DMS53 treated with DMSO at 0.1 percent for 48 hours (cell line): ENCODE measurements around the gene NCKAP5.
"Not testable (repeated sequence)": the region's sequence is repeated elsewhere in the genome, so short reads cannot be mapped to it uniquely, and the experiment has no call there.

Experiments
- DNase-seq: peaks from one replicate; lab custom pipeline; 2025; ENCODE audit not compliant: unreplicated experiment; lab: John Stamatoyannopoulos, UW

Gene NCKAP5

GRCh38 chr2:133231264-133231663 is 337.0 kb downstream of the NCKAP5 start:
- DNase-seq: no peak

DNA sequence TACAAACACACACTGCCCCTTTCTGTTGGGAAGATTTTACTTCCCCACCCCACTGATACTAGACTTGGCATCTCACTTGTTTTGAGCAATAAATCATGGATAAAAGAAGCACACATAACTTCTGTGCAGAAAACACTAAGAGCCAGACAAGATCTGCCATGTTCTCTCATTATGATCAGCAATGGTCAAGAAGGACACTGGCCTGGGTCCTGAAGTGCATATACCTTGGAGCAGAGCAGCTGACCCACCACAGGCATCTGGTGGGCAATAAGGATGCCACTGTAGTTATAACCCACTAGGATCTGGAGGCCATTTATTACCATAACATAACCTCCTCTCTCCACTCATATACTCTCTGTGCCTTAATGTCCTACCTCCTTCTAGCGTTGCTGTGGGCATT is 338.3 kb downstream of the NCKAP5 start:
- no peak for DNase-seq

GRCh38 chr2:133223226-133223625 is 345.0 kb downstream of the NCKAP5 start:
- no peak for DNase-seq

- no peak for DNase-seq
These were observed 346.9 kb downstream of the NCKAP5 start for GRCh38 chr2:133221398-133221797.

DNA sequence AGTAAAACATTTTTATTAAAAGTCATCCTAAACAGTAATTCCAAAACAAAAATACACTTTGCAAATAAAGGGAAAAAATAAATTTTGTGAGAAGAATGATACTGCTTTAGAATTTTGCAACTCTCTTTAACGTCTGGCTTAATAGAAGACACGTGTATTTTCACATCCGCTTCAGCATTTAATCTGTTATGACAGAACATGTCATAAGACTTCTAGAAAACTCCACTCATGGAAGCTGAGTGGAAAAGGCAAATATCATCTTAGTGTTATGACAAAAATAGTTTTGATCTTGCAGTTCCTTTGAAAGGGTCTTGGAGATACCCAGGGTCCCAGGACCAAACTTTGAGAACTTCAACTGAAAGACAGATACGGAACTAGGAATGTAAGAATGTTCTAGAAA is 350.1 kb downstream of the NCKAP5 start:
- DNase-seq: no peak

DNA sequence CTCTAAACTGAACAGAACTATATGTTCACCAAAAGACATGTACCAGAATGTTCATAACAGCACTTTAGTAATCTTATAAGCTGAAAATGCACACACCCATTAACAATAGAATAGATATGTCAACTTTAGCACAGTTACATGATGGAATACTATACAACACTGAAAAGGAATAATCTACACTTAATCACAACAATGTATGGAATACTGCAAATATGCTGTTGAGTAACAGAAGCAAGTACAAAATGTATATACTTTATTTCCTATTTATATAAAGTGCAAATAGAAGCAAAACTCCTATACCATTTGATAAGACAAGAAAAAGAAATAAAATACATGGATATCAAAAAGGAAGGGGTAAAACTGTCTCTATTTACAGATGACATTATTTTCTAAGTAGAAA is 352.8 kb downstream of the NCKAP5 start:
- no peak for DNase-seq

DNA sequence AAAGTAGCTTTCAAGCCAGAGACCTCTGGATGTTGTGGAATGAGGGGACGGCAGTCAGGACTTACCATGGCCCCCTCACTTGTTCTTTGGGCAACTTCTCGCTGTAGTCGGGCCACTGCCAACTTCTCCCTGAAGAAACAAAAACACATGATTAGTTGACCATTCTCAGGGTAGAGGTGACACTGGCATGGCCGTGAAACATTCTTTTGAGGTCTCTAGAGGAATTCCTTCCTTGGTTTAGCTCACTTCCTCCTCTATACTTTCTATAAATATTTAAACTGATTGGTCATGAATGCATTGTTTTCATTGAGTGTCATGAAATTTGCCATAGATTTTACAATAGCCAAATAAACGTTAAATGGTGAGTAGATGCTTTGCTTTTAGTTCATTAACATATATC is 354.6 kb downstream of the NCKAP5 start:
- DNase-seq: no peak

GRCh38 chr2:133209325-133209724 is 358.9 kb downstream of the NCKAP5 start:
- DNase-seq: no peak

GRCh38 chr2:133206666-133207065 is 361.6 kb downstream of the NCKAP5 start:
- DNase-seq: not testable (repeated sequence)

DNA sequence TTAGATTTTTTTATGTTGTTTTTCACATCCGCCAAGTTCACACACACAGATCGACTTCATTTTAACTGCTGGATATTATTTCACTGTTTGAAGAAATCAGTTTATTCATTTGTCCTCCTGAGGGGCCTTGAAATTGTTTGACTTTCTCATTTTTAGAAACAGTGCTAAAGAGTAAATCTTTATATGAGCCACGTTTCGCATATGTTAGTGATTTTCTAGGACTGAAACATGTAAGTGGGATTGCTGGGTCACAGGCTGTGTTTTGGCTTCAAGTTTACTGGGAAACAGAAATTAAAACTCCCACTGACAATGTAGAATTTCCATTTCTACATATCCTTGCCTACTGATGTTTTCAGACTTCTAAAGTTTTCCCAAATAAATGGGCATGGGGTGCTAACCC is 363.8 kb downstream of the NCKAP5 start:
- DNase-seq: no peak

DNA sequence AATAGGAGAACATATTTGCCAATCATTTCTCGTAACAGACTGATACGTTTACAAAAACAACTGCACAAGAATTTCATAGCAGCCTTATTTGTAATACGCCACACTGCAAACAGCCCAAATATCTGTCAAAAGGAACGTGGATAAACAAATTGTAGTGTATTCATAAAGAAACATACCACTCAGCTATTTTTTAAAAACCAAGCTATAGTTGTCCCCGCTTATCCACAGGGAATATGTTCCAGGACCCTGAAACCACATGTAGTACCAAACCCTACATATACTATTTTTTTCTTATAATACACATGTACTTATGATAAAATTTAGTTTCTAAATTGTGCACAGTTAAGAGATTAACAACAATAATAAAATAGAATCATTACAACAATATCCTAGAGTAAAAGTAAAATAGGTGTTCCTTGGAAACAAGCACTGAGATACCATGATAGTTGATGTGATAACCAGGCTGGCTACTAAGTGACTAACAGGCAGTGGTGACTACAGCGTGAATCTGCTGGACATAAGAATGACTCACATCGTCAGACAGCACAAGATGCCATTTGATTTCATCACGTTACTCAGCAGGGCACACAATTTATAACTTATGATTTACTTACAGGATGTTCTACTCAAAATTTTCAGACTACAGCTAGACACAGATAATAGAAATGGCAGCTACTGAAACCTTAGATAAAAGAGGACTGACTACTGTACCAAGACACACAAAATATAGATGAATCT is 367.4 kb downstream of the NCKAP5 start:
- DNase-seq: peak; percentile 1

GRCh38 chr2:133198678-133199077 is 369.6 kb downstream of the NCKAP5 start:
- DNase-seq: no peak

DNA sequence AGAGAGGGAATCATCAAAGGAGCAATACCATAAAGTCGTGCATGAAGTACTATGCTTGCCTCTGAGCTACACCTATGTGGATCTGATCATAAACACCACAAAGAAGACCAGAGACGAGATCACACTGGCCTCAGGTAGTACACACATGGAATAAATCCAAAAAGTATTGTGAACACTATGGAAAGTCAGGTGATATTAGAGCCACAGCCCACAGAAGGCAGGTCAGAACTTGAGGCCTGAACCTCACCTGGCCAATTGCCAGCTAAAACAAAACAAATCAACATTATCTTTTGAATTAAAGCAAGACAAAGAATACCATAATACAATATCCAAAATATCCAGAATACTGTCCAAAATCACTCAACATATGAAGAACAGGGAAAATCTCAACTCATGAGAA is 371.1 kb downstream of the NCKAP5 start:
- no peak for DNase-seq

GRCh38 chr2:133194777-133195335 is 373.4 kb downstream of the NCKAP5 start:
- no peak for DNase-seq

DNA sequence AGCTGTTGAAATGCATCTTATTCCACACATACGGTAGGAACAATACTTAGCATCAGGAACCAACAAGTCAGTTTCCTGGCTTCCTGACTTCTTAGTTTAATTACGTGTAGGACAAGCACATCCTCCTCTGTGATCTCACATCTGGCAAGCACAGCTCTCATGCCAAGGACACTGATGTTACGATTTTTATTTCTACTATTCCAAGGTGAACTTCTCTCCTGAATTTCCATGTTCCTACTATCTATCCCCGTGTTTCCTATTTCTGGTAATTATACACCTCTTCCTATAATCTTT is 374.0 kb downstream of the NCKAP5 start:
- no peak for DNase-seq

- DNase-seq: no peak
These were observed 374.5 kb downstream of the NCKAP5 start for GRCh38 chr2:133193544-133194361.

DNA sequence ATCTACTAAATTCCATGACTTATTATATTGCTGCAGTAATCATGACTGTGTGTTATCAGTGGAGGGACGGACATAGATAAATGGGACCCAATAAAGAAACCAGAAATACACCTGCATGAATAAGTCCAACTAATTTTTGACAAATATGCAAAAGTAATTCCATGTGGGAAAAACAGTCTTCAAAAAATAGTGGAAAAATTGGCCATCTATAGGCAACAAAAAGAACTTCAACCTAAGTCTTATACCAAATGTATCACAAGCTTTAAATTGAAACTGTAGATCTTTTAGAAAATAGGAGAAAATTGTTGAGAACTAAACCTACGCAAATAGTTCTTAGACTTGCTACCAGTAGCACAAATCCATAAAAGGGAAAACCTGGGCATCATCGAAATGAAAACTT is 376.2 kb downstream of the NCKAP5 start:
- DNase-seq: no peak

DNA sequence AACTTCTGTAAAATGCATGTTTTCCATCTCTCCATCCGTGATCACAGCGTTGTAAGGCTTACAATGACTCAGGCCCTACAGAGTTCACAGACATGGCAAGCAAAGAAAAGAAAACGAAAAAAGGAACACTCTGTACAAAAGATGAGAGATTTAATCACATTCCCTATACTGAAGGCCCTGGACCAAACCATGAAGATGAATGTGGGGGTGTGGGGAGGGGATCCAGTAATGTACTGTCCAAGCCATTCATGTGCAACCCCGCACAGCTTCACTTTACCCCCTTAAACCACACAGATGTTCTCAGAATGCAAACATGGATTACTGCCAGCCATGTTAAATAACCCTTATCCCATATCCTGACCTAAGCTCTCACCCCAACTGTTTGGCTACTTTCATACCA is 391.1 kb downstream of the NCKAP5 start:
- DNase-seq: no peak

- no peak for DNase-seq
These were observed 392.3 kb downstream of the NCKAP5 start for GRCh38 chr2:133175926-133176325.

GRCh38 chr2:133173224-133173623 is 395.0 kb downstream of the NCKAP5 start:
- no peak for DNase-seq

- peak; percentile 18 for DNase-seq
These were observed 396.8 kb downstream of the NCKAP5 start for GRCh38 chr2:133171393-133172004.
